H9 (cell line): ENCODE data around the gene KLK1. TPM values are rescaled to one million over a fixed set of nuclear protein-coding genes. Genes with fewer than 3 reads are reported as not detected.

Source experiments
- DNase-seq: peaks from one replicate; pipeline ENCODE4 v3.0.0-alpha.2; 2017
- H2AFZ ChIP-seq: one replicate; pipeline ENCODE4 v1.6.1; 2013; ENCODE audit warnings: mild to moderate bottlenecking, low read length, control low read depth, moderate library complexity
- H2AK5ac ChIP-seq: 2 replicates; pipeline ENCODE4 v1.6.1; 2013; ENCODE audit warnings: low read length, control low read depth, mixed read lengths; ENCODE audit not compliant: insufficient read length
- H2BK120ac ChIP-seq: one replicate; pipeline ENCODE4 v1.6.1; 2013; ENCODE audit warnings: low read depth, mild to moderate bottlenecking, low read length, control low read depth, inconsistent platforms; ENCODE audit not compliant: poor library complexity, severe bottlenecking
- H2BK12ac ChIP-seq: 2 replicates; pipeline ENCODE4 v1.6.1; 2013; ENCODE audit warnings: low read length, control low read depth, mixed read lengths, low read depth; ENCODE audit not compliant: insufficient read length
- H2BK15ac ChIP-seq: 2 replicates; pipeline ENCODE4 v1.6.1; 2013; ENCODE audit warnings: low read depth, low read length, control low read depth
- H2BK20ac ChIP-seq: one replicate; pipeline ENCODE4 v1.6.1; 2013; ENCODE audit warnings: low read depth, mild to moderate bottlenecking, low read length, control low read depth, inconsistent platforms; ENCODE audit not compliant: poor library complexity, severe bottlenecking
- H2BK5ac ChIP-seq: 2 replicates; pipeline ENCODE4 v1.6.1; 2013; ENCODE audit warnings: low read length, control low read depth, mixed read lengths; ENCODE audit not compliant: insufficient read length
- H3K14ac ChIP-seq: 2 replicates; pipeline ENCODE4 v1.6.1; 2013; ENCODE audit warnings: low read length, control low read depth; ENCODE audit not compliant: insufficient read depth
- H3K18ac ChIP-seq: 2 replicates; pipeline ENCODE4 v1.6.1; 2013; ENCODE audit warnings: low read depth, mild to moderate bottlenecking, mixed read lengths, low read length, control low read depth; ENCODE audit not compliant: insufficient read length
- H3K23ac ChIP-seq: 2 replicates; pipeline ENCODE4 v1.6.1; 2013; ENCODE audit warnings: low read length, control low read depth, mixed read lengths, low read depth; ENCODE audit not compliant: insufficient read length
- H3K23me2 ChIP-seq: 2 replicates; pipeline ENCODE4 v1.6.1; 2013; ENCODE audit warnings: low read depth, mild to moderate bottlenecking, mixed read lengths, low read length, control low read depth; ENCODE audit not compliant: insufficient read length, poor library complexity, severe bottlenecking
- H3K27ac ChIP-seq: 2 replicates; pipeline ENCODE4 v1.5.1; 2013; ENCODE audit warnings: low read length, control low read depth, mixed read lengths, low read depth; ENCODE audit not compliant: insufficient read length
- H3K27me3 ChIP-seq: 2 replicates; pipeline ENCODE4 v1.6.1; 2013; ENCODE audit warnings: low read length, control low read depth, inconsistent platforms; ENCODE audit not compliant: insufficient read depth
- H3K4ac ChIP-seq: 2 replicates; pipeline ENCODE4 v1.6.1; 2013; ENCODE audit warnings: low read depth, mild to moderate bottlenecking, control low read depth, inconsistent platforms, low read length, moderate library complexity
- H3K4me1 ChIP-seq: 2 replicates; pipeline ENCODE4 v1.6.1; 2013; ENCODE audit warnings: low read length, control low read depth, inconsistent platforms; ENCODE audit not compliant: insufficient read depth
- H3K4me2 ChIP-seq: 2 replicates; pipeline ENCODE4 v1.6.1; 2013; ENCODE audit warnings: low read length, control low read depth, mixed read lengths; ENCODE audit not compliant: insufficient read length, insufficient read depth
- H3K56ac ChIP-seq: 2 replicates; pipeline ENCODE4 v1.6.1; 2013; ENCODE audit warnings: low read depth, mild to moderate bottlenecking, mixed read lengths, low read length, control low read depth; ENCODE audit not compliant: insufficient read length
- H3K79me1 ChIP-seq: 2 replicates; pipeline ENCODE4 v1.6.1; 2013; ENCODE audit warnings: low read depth, mild to moderate bottlenecking, moderate library complexity, low read length, control low read depth, inconsistent platforms; ENCODE audit not compliant: insufficient read depth, poor library complexity, severe bottlenecking
- H3K79me2 ChIP-seq: 2 replicates; pipeline ENCODE4 v1.6.1; 2013; ENCODE audit warnings: low read length, control low read depth, inconsistent platforms; ENCODE audit not compliant: insufficient read depth
- H3K9ac ChIP-seq: 2 replicates; pipeline ENCODE4 v1.6.1; 2013; ENCODE audit warnings: low read length, control low read depth, mixed read lengths; ENCODE audit not compliant: insufficient read length; ENCODE audit errors: extremely low read depth
- H3K9me3 ChIP-seq: one replicate; pipeline ENCODE4 v1.6.1; 2013; ENCODE audit warnings: low read depth, low read length, inconsistent platforms; ENCODE audit not compliant: control insufficient read depth
- H3T11ph ChIP-seq: one replicate; pipeline ENCODE4 v1.6.1; 2013; ENCODE audit warnings: mild to moderate bottlenecking, low read length, control low read depth, inconsistent platforms
- H4K20me1 ChIP-seq: one replicate; pipeline ENCODE4 v1.6.1; 2013; ENCODE audit not compliant: control insufficient read depth, insufficient read length, insufficient read depth
- H4K5ac ChIP-seq: 2 replicates; pipeline ENCODE4 v1.6.1; 2013; ENCODE audit warnings: low read depth, mild to moderate bottlenecking, mixed read lengths, low read length, control low read depth; ENCODE audit not compliant: insufficient read length
- H4K8ac ChIP-seq: replicated peaks from 2 replicates; pipeline ENCODE4 v1.6.1; 2013; ENCODE audit warnings: low read length, control low read depth, mixed read lengths, low read depth; ENCODE audit not compliant: insufficient read length
- H4K91ac ChIP-seq: 2 replicates; pipeline ENCODE4 v1.6.1; 2013; ENCODE audit warnings: low read depth, mild to moderate bottlenecking, moderate library complexity, mixed read lengths, low read length, control low read depth; ENCODE audit not compliant: insufficient read length
- H3K27ac Mint-ChIP-seq, 3 experiments: 2 replicates in 2 of 3; 3 replicates in 1 of 3; pipeline ENCODE4 v1.8.0; 2020 to 2021; ENCODE audit warnings: mixed read lengths in 3 of 3, mild to moderate bottlenecking in 1 of 3, moderate library complexity in 1 of 3
- H3K27me3 Mint-ChIP-seq: 2 replicates; pipeline ENCODE4 v1.8.0; 2021; ENCODE audit warnings: low read depth, mild to moderate bottlenecking, moderate library complexity, mixed read lengths
- H3K36me3 Mint-ChIP-seq, 3 experiments: 2 replicates in 2 of 3; 3 replicates in 1 of 3; pipeline ENCODE4 v1.8.0; 2020 to 2021; ENCODE audit warnings: low read depth in 3 of 3, mixed read lengths in 3 of 3; ENCODE audit not compliant: insufficient read depth in 1 of 3
- H3K4me1 Mint-ChIP-seq, 2 experiments: 2 replicates each; pipeline ENCODE4 v1.8.0; 2020; ENCODE audit warnings: mixed read lengths in 2 of 2
- H3K4me3 Mint-ChIP-seq, 2 experiments: 2 replicates in 1 of 2; 3 replicates in 1 of 2; pipeline ENCODE4 v1.8.0; 2020 to 2021; ENCODE audit warnings: mild to moderate bottlenecking in 2 of 2, mixed read lengths in 2 of 2, moderate library complexity in 1 of 2
- H3K9me3 Mint-ChIP-seq, 2 experiments: 2 replicates in 1 of 2; 3 replicates in 1 of 2; pipeline ENCODE4 v1.8.0; 2020; ENCODE audit warnings: mild to moderate bottlenecking in 2 of 2, mixed read lengths in 2 of 2, moderate library complexity in 1 of 2
- CTCF ChIP-seq: fragments of 200-600 bp; sonication (generic); conservative IDR thresholded peaks from 3 replicates; pipeline ENCODE4 v1.8.0; 2021; ENCODE audit warnings: antibody characterized with exemption, mild to moderate bottlenecking
- WGBS: extraction: QIAGEN DNeasy Blood & Tissue Kit; methylation state at CpG from one replicate; pipeline ENCODE4 v1.1.7; 2013; ENCODE audit warnings: missing lambda C conversion rate, low lambda C conversion rate, mixed read lengths; ENCODE audit not compliant: insufficient read length; ENCODE audit errors: extremely low coverage; 5-methylcytosine and 5-hydroxymethylcytosine counted together
- long read RNA-seq: library from polyadenylated mRNA; unstranded; transcript quantifications from one replicate; pipeline ENCODE4 v2.0.0, GENCODE V29; 2020
- total RNA-seq: library from RNA; stranded (reverse); gene quantifications from 2 replicates; pipeline ENCODE4 v1.2.1, GENCODE V29; 2021

Gene KLK1
- total RNA-seq: 2.1 and 2.3 TPM in 2 replicates
- long read RNA-seq: 0 reads

- no peak within 1 kb of the TSS for H2BK120ac ChIP-seq
- H2BK15ac ChIP-seq: no peak within 1 kb of the TSS
- peaks cover 5% of the 10 kb centered on the region; the same call in 1 of the 2 replicates for H3K4me1 ChIP-seq
- no peak within 1 kb of the TSS for H3K23ac ChIP-seq
- no peak within 1 kb of the TSS for H3K56ac ChIP-seq
- H3K27me3 Mint-ChIP-seq: peaks cover 88% of the 10 kb centered on the region
- no peaks in the 10 kb centered on the region for H3K79me1 ChIP-seq
- H2BK5ac ChIP-seq: no peak within 1 kb of the TSS
- H4K5ac ChIP-seq: no peak within 1 kb of the TSS
- H3K9me3 Mint-ChIP-seq: peaks cover 2 to 3% of the 10 kb centered on the region in 2 experiments; a peak in 2 of 5 replicates
- TF ChIP-seq CTCF: no peak
- H4K8ac ChIP-seq: no peak within 1 kb of the TSS
- H4K20me1 ChIP-seq: no peaks in the 10 kb centered on the region
- no peak within 1 kb of the TSS for H3K14ac ChIP-seq
- H3K27me3 ChIP-seq: peaks cover 8% of the 10 kb centered on the region
- peaks cover 27 to 32% of the 10 kb centered on the region in 2 experiments for H3K4me1 Mint-ChIP-seq
- H3K23me2 ChIP-seq: peaks cover 8% of the 10 kb centered on the region
- no peak within 1 kb of the TSS for H3K27ac ChIP-seq
- no peak within 1 kb of the TSS for H3T11ph ChIP-seq
- no peak within 1 kb of the TSS for H3K18ac ChIP-seq
- no peak within 1 kb of the TSS for H2BK12ac ChIP-seq
- H2AK5ac ChIP-seq: no peak within 1 kb of the TSS
- no peak within 1 kb of the TSS for H2BK20ac ChIP-seq
- H3K4me3 Mint-ChIP-seq: peak within 1 kb of the TSS in 1 of 2 experiments; percentile 3; a peak in 1 of 5 replicates
- H3K36me3 Mint-ChIP-seq: no peaks in the 10 kb centered on the region
- no peak within 1 kb of the TSS for H4K91ac ChIP-seq
- no CpG with 5 or more reads among the region's 14 CpGs for WGBS
- H3K4me2 ChIP-seq: no peak within 1 kb of the TSS
- no peak within 1 kb of the TSS for H3K4ac ChIP-seq
- H3K79me2 ChIP-seq: no peaks in the 10 kb centered on the region
- H3K27ac Mint-ChIP-seq: no peak within 1 kb of the TSS; a peak in 1 of 7 replicates
- H2AFZ ChIP-seq: no peak within 1 kb of the TSS
- no peaks in the 10 kb centered on the region for H3K9me3 ChIP-seq
- no peak within 1 kb of the TSS for H3K9ac ChIP-seq
- DNase-seq: no peak
Observed at GRCh38 chr19:50823389-50824042, at the start of gene KLK1. Gene KLK1, minus strand, starts transcription at chr19:50823787. Its CDS starts 39 bp downstream, at chr19:50823748.
